ENCODE results near the gene ASB14.

Gene ASB14

GRCh38 chr3:57230006-57230405, 62.5 kb downstream of the ASB14 start:
- no peak for ATAC-seq
- TF ChIP-seq BACH2 (CRISPR knock-in tag; IDR thresholded peaks at IDR 0.05; ENCODE audit: borderline replicate concordance) (no peak), CSRNP3 (CRISPR knock-in tag; IDR thresholded peaks at IDR 0.05) (no peak), ZNF565 (CRISPR knock-in tag; conservative IDR thresholded peaks at IDR 0.05; ENCODE audit: low read depth) (no peak), CREB5 (CRISPR knock-in tag; IDR thresholded peaks at IDR 0.05; ENCODE audit: low read depth) (no peak), PPARA (CRISPR knock-in tag; IDR thresholded peaks at IDR 0.05; ENCODE audit: borderline replicate concordance) (no peak), GLIS3 (CRISPR knock-in tag; IDR thresholded peaks at IDR 0.05) (no peak), ZFP30 (CRISPR knock-in tag; IDR thresholded peaks at IDR 0.05) (no peak), ZNF8 (CRISPR knock-in tag; IDR thresholded peaks at IDR 0.05) (no peak), OSR1 (CRISPR knock-in tag; IDR thresholded peaks at IDR 0.05) (no peak), TSHZ2 (CRISPR knock-in tag; IDR thresholded peaks at IDR 0.05) (no peak), SNAI2 (CRISPR knock-in tag; IDR thresholded peaks at IDR 0.05) (no peak), CSDC2 (CRISPR knock-in tag; IDR thresholded peaks at IDR 0.05) (no peak), ZC3H10 (CRISPR knock-in tag; IDR thresholded peaks at IDR 0.05) (no peak), POU6F1 (CRISPR knock-in tag; IDR thresholded peaks at IDR 0.05; ENCODE audit: borderline replicate concordance, low read depth) (no peak), TOX (CRISPR knock-in tag; IDR thresholded peaks at IDR 0.05; ENCODE audit: borderline replicate concordance) (no peak)

- peak; percentile 56 for ATAC-seq
- TF ChIP-seq TSHZ2 (CRISPR knock-in tag; IDR thresholded peaks at IDR 0.05) (no peak), TCF4 (CRISPR knock-in tag; IDR thresholded peaks at IDR 0.05; ENCODE audit: borderline replicate concordance) (no peak), CSRNP3 (CRISPR knock-in tag; IDR thresholded peaks at IDR 0.05) (no peak), ARNTL (CRISPR knock-in tag; IDR thresholded peaks at IDR 0.05; ENCODE audit: borderline replicate concordance, low read depth) (no peak), ESRRG (CRISPR knock-in tag; IDR thresholded peaks at IDR 0.05) (no peak), BACH2 (CRISPR knock-in tag; IDR thresholded peaks at IDR 0.05; ENCODE audit: borderline replicate concordance) (no peak), ZFP3 (CRISPR knock-in tag; IDR thresholded peaks at IDR 0.05) (no peak), ISL1 (CRISPR knock-in tag; IDR thresholded peaks at IDR 0.05) (no peak), CREB5 (CRISPR knock-in tag; IDR thresholded peaks at IDR 0.05; ENCODE audit: low read depth) (no peak), OSR1 (CRISPR knock-in tag; IDR thresholded peaks at IDR 0.05) (no peak), TOX (CRISPR knock-in tag; IDR thresholded peaks at IDR 0.05; ENCODE audit: borderline replicate concordance) (no peak), ZC3H10 (CRISPR knock-in tag; IDR thresholded peaks at IDR 0.05) (no peak), ZNF70 (CRISPR knock-in tag; IDR thresholded peaks at IDR 0.05) (no peak), PPARA (CRISPR knock-in tag; IDR thresholded peaks at IDR 0.05; ENCODE audit: borderline replicate concordance) (no peak)
These were observed 64.3 kb downstream of the ASB14 start for GRCh38 chr3:57227930-57228751.

All from SK-N-SH treated with all-trans-retinoic acid at 6 μM for 48 hours (cell line).